HG02642 (cell line): Measurements from ENCODE around the gene RPIA.
"Not testable (repeated sequence)": the region's sequence is repeated elsewhere in the genome, so short reads cannot be mapped to it uniquely, and the experiment has no call there.

ENCODE experiments used
- ATAC-seq: cut with Tn5 transposase; IDR thresholded peaks from one replicate; pipeline ENCODE4 v1.9.1; 2021; ENCODE audit warnings: mild to moderate bottlenecking; ENCODE audit not compliant: unreplicated experiment, poor library complexity

RPIA gene

GRCh38 chr2:88765154-88765888 lies 73.8 kb downstream of the RPIA start:
- peak; percentile 76 for ATAC-seq

- ATAC-seq, result not testable (repeated sequence)
Observed at GRCh38 chr2:88765889-88766481, 74.5 kb downstream of the RPIA start.

GRCh38 chr2:88770016-88770415 lies 78.5 kb downstream of the RPIA start:
- no peak for ATAC-seq

- ATAC-seq, result not testable (repeated sequence)
Observed at GRCh38 chr2:88773233-88774028, 82.0 kb downstream of the RPIA start.

- ATAC-seq, result not testable (repeated sequence)
Observed at GRCh38 chr2:88789213-88789612, 97.7 kb downstream of the RPIA start.

GRCh38 chr2:88795932-88796331 lies 104.5 kb downstream of the RPIA start:
- not testable (repeated sequence) for ATAC-seq

- not testable (repeated sequence) for ATAC-seq
Observed at GRCh38 chr2:88796523-88796922, 105.0 kb downstream of the RPIA start.

- not testable (repeated sequence) for ATAC-seq
Observed at GRCh38 chr2:88797164-88797563, 105.7 kb downstream of the RPIA start.
